IMR-90 (cell line): ENCODE data around the gene ARSH. TPM values are rescaled to one million over a fixed set of nuclear protein-coding genes. Genes with fewer than 3 reads are reported as not detected.

Experiments
- ATAC-seq: fragments of 200-7000 bp; cut with Tn5 transposase; 2 replicates; pipeline ENCODE4 v1.9.1; 2020; ENCODE audit warnings: low read depth, mild to moderate bottlenecking, moderate library complexity
- BruUV-seq: library from RNA; stranded (reverse); fragments of 400-500 nt; replicated peaks from 2 replicates; lab custom pipeline; 2021; lab: Mats Ljungman, UMichigan
- CTCF ChIA-PET: fragments of 300-600 bp; formaldehyde crosslinking; extraction: SDS; loops from one replicate; lab custom pipeline; 2021; ENCODE audit warnings: antibody characterized with exemption; lab: Yijun Ruan, JAX
- POLR2A ChIA-PET: fragments of 300-600 bp; sonication (Branson Sonifier 250); formaldehyde crosslinking; loops from one replicate; lab custom pipeline; 2022; ENCODE audit warnings: antibody characterized with exemption; ENCODE audit not compliant: unreplicated experiment; lab: Charles Lee
- DNase-seq: peaks from one replicate; pipeline ENCODE4 v3.0.0; 2013
- H2AFZ ChIP-seq: replicated peaks from 2 replicates; pipeline ENCODE3; 2013; ENCODE audit warnings: low read length, mild to moderate bottlenecking; ENCODE audit not compliant: poor library complexity
- H2AK5ac ChIP-seq: 2 replicates; pipeline ENCODE4 v1.6.1; 2013; ENCODE audit warnings: low read depth, low read length, inconsistent platforms
- H2AK9ac ChIP-seq: replicated peaks from 2 replicates; pipeline ENCODE3; 2013; ENCODE audit warnings: mild to moderate bottlenecking, low read depth, low read length, moderate library complexity; ENCODE audit not compliant: poor library complexity
- H2BK120ac ChIP-seq: 2 replicates; pipeline ENCODE4 v1.6.1; 2013; ENCODE audit warnings: low read depth, low read length, inconsistent platforms
- H2BK15ac ChIP-seq: 3 replicates; pipeline ENCODE4 v1.6.1; 2013; ENCODE audit warnings: low read depth, low read length, inconsistent platforms
- H2BK20ac ChIP-seq: 2 replicates; pipeline ENCODE4 v1.6.1; 2013; ENCODE audit warnings: low read depth, mild to moderate bottlenecking, inconsistent platforms, low read length, moderate library complexity
- H2BK5ac ChIP-seq: 2 replicates; pipeline ENCODE4 v1.6.1; 2013; ENCODE audit warnings: mild to moderate bottlenecking, low read depth, low read length, inconsistent platforms; ENCODE audit not compliant: poor library complexity, severe bottlenecking
- H3K14ac ChIP-seq: replicated peaks from 2 replicates; pipeline ENCODE4 v1.6.1; 2013; ENCODE audit warnings: low read depth, low read length, inconsistent platforms
- H3K18ac ChIP-seq: 2 replicates; pipeline ENCODE4 v1.6.1; 2013; ENCODE audit warnings: low read depth, low read length, control low read depth
- H3K23ac ChIP-seq: 2 replicates; pipeline ENCODE4 v1.6.1; 2013; ENCODE audit warnings: low read depth, low read length, inconsistent platforms
- H3K27ac ChIP-seq: 2 replicates; pipeline ENCODE4 v1.5.1; 2013; ENCODE audit warnings: mild to moderate bottlenecking, control low read depth, low read length; ENCODE audit not compliant: insufficient read depth
- H3K27me3 ChIP-seq: 2 replicates; pipeline ENCODE4 v1.6.1; 2013; ENCODE audit warnings: low read length; ENCODE audit not compliant: control insufficient read depth, insufficient read depth
- H3K36me3 ChIP-seq: 2 replicates; pipeline ENCODE4 v1.6.1; 2013; ENCODE audit warnings: low read length, mixed read lengths; ENCODE audit not compliant: control insufficient read depth, insufficient read depth
- H3K4ac ChIP-seq: 2 replicates; pipeline ENCODE4 v1.6.1; 2013; ENCODE audit warnings: low read depth, low read length, inconsistent platforms
- H3K4me1 ChIP-seq: 2 replicates; pipeline ENCODE4 v1.6.1; 2013; ENCODE audit warnings: low read length, mixed read lengths; ENCODE audit not compliant: control insufficient read depth, insufficient read depth
- H3K4me2 ChIP-seq: 2 replicates; pipeline ENCODE4 v1.6.1; 2013; ENCODE audit warnings: low read depth, mild to moderate bottlenecking, control low read depth, low read length, moderate library complexity
- H3K4me3 ChIP-seq: 2 replicates; pipeline ENCODE4 v1.5.1; 2013; ENCODE audit warnings: low read depth, mild to moderate bottlenecking, control low read depth, low read length, moderate library complexity; ENCODE audit not compliant: insufficient read depth
- H3K56ac ChIP-seq: 2 replicates; pipeline ENCODE4 v1.6.1; 2013; ENCODE audit warnings: low read length, inconsistent platforms; ENCODE audit not compliant: insufficient read depth; ENCODE audit errors: extremely low read depth
- H3K79me1 ChIP-seq, 2 experiments: 2 replicates each; pipeline ENCODE4 v1.6.1; 2013; ENCODE audit warnings: low read length in 2 of 2, inconsistent platforms in 1 of 2, low read depth in 1 of 2
- H3K9ac ChIP-seq: 2 replicates; pipeline ENCODE4 v1.6.1; 2013; ENCODE audit warnings: low read depth, low read length, control low read depth
- H3K9me1 ChIP-seq: 2 replicates; pipeline ENCODE4 v1.6.1; 2013; ENCODE audit warnings: low read length, inconsistent platforms; ENCODE audit not compliant: insufficient read depth
- H3K9me3 ChIP-seq: 2 replicates; pipeline ENCODE4 v1.6.1; 2013; ENCODE audit warnings: low read length; ENCODE audit not compliant: control insufficient read depth, insufficient read depth
- H4K20me1 ChIP-seq: 2 replicates; pipeline ENCODE4 v1.6.1; 2013; ENCODE audit warnings: low read length, inconsistent platforms; ENCODE audit not compliant: insufficient read depth
- H4K5ac ChIP-seq: 2 replicates; pipeline ENCODE4 v1.6.1; 2013; ENCODE audit warnings: mild to moderate bottlenecking, low read depth, low read length, control low read depth
- H4K8ac ChIP-seq, 2 experiments: 2 replicates each; pipeline ENCODE4 v1.6.1; 2013; ENCODE audit warnings: low read depth in 2 of 2, low read length in 2 of 2, control low read depth in 1 of 2, inconsistent platforms in 1 of 2
- H4K91ac ChIP-seq: 2 replicates; pipeline ENCODE4 v1.6.1; 2013; ENCODE audit warnings: low read depth, low read length, inconsistent platforms; ENCODE audit not compliant: insufficient read depth
- BHLHE40 ChIP-seq: fragments of 150-350 bp; IDR thresholded peaks from 2 replicates; pipeline ENCODE4 v1.6.1; 2016; ENCODE audit warnings: mild to moderate bottlenecking, low read depth, low read length
- CEBPB ChIP-seq: IDR thresholded peaks from 2 replicates; pipeline ENCODE4 v1.6.1; 2012; ENCODE audit warnings: low read depth, low read length, improper control_type of control experiment
- CHD1 ChIP-seq: IDR thresholded peaks from 2 replicates; pipeline ENCODE4 v1.6.1; 2012; ENCODE audit warnings: low read depth, low read length, improper control_type of control experiment
- CTCF ChIP-seq: conservative IDR thresholded peaks from 2 replicates; pipeline ENCODE4 v1.5.1; 2012; ENCODE audit warnings: mild to moderate bottlenecking, low read depth, low read length, improper control_type of control experiment
- ELK1 ChIP-seq: fragments of 150-350 bp; IDR thresholded peaks from 2 replicates; pipeline ENCODE4 v1.6.1; 2016; ENCODE audit warnings: low read depth, mild to moderate bottlenecking, low read length, moderate library complexity, borderline replicate concordance
- FOS ChIP-seq: fragments of 150-350 bp; IDR thresholded peaks from 2 replicates; pipeline ENCODE4 v1.6.1; 2016; ENCODE audit warnings: low read depth, low read length
- MAFK ChIP-seq: IDR thresholded peaks from 2 replicates; pipeline ENCODE4 v1.6.1; 2012; ENCODE audit warnings: low read depth, low read length, improper control_type of control experiment
- MAZ ChIP-seq: IDR thresholded peaks from 2 replicates; pipeline ENCODE4 v1.6.1; 2012; ENCODE audit warnings: low read depth, mild to moderate bottlenecking, low read length, improper control_type of control experiment, moderate library complexity, borderline replicate concordance
- MXI1 ChIP-seq: IDR thresholded peaks from 2 replicates; pipeline ENCODE4 v1.6.1; 2012; ENCODE audit warnings: low read depth, mild to moderate bottlenecking, low read length, moderate library complexity, borderline replicate concordance
- NFE2L2 ChIP-seq: fragments of 150-350 bp; IDR thresholded peaks from 2 replicates; pipeline ENCODE4 v1.6.1; 2016; ENCODE audit warnings: low read depth, mild to moderate bottlenecking, low read length
- POLR2A ChIP-seq: IDR thresholded peaks from 2 replicates; pipeline ENCODE4 v1.6.1; 2012; ENCODE audit warnings: mild to moderate bottlenecking, low read depth, low read length
- RAD21 ChIP-seq: IDR thresholded peaks from 2 replicates; pipeline ENCODE4 v1.6.1; 2012; ENCODE audit warnings: low read length, improper control_type of control experiment
- RCOR1 ChIP-seq: IDR thresholded peaks from 2 replicates; pipeline ENCODE4 v1.6.1; 2012; ENCODE audit warnings: mild to moderate bottlenecking, low read length, improper control_type of control experiment; ENCODE audit not compliant: insufficient replicate concordance
- RFX5 ChIP-seq: IDR thresholded peaks from 2 replicates; pipeline ENCODE4 v1.8.0; 2012; ENCODE audit warnings: low read depth, mild to moderate bottlenecking, low read length, moderate library complexity
- SMC3 ChIP-seq: fragments of 150-350 bp; IDR thresholded peaks from 2 replicates; pipeline ENCODE4 v1.6.1; 2016; ENCODE audit warnings: low read depth, mild to moderate bottlenecking, antibody characterized with exemption, low read length, moderate library complexity
- USF2 ChIP-seq: fragments of 150-350 bp; IDR thresholded peaks from 2 replicates; pipeline ENCODE4 v1.6.1; 2017; ENCODE audit warnings: mild to moderate bottlenecking, antibody characterized with exemption, low read length, low read depth
- WGBS, 2 experiments: methylation state at CpG; one replicate each; pipeline versions ENCODE4 v1.1.5 to v1.1.7; 2013; ENCODE audit warnings: missing lambda C conversion rate in 2 of 2; ENCODE audit not compliant: insufficient read length in 1 of 2; ENCODE audit errors: extremely low coverage in 2 of 2; 5-methylcytosine and 5-hydroxymethylcytosine counted together
- dilution Hi-C: fragments of 300-500 bp; cut with HindIII; formaldehyde crosslinking; loops from one replicate; pipeline ENCODE4 v1.14.3; 2018; ENCODE audit warnings: low sequenced_read_pairs; ENCODE audit not compliant: unreplicated experiment
- in situ Hi-C: fragments of 300-500 bp; cut with MboI; formaldehyde crosslinking; loops from 3 replicates; pipeline ENCODE4 v1.14.3; 2019; ENCODE audit warnings: low sequenced_read_pairs, inconsistent platforms, mixed read lengths
- intact Hi-C: fragments of 100-400 bp; cut with micrococcal nuclease; formaldehyde crosslinking; loops from 2 replicates; pipeline ENCODE4 v1.10.0; 2022
- polyA plus RNA-seq, 3 experiments: library from polyadenylated mRNA; depleted of rRNA; stranded (reverse); fragments of >200 nt; gene quantifications; 2 replicates each; pipeline ENCODE4 v1.2.3, GENCODE V29; 2012; ENCODE audit warnings: low replicate concordance in 1 of 3
- total RNA-seq: library from RNA; depleted of rRNA; stranded (reverse); fragments of >200 nt; gene quantifications from 2 replicates; pipeline ENCODE4 v1.2.3, GENCODE V29; 2012

The ARSH gene
- total and polyA plus RNA-seq, 2 of the 4 experiments (the other 2 are of a cell fraction), result not detected

- H2BK15ac ChIP-seq, result no peak overlapping the region
- H2AK5ac ChIP-seq, result no peak overlapping the region
- TF ChIP-seq RFX5 (no peak), RAD21 (no peak), MAFK (no peak), BHLHE40 (no peak), USF2 (no peak), POLR2A (no peak), SMC3 (no peak), CEBPB (no peak), ELK1 (no peak), CTCF (no peak), MXI1 (no peak), MAZ (no peak), CHD1 (no peak), NFE2L2 (no peak), FOS (no peak), RCOR1 (no peak)
- no CpG with 5 or more reads among the region's 2 CpGs for WGBS, 2 experiments
- H4K91ac ChIP-seq, result no peak overlapping the region
- no peak overlapping the region for H3K4me2 ChIP-seq
- DNase-seq (no peak), ATAC-seq (no peak)
- ChIA-PET CTCF (no interaction called here), POLR2A (no interaction called here)
- H3K56ac ChIP-seq, result no peak overlapping the region
- H3K4ac ChIP-seq, result no peak overlapping the region
- H4K8ac ChIP-seq, result no peak overlapping the region
- no peak overlapping the region for H3K18ac ChIP-seq
- intact Hi-C loops (no loop called here), dilution Hi-C loops (no loop called here), in situ Hi-C loops (no loop called here)
- no peak overlapping the region for H3K14ac ChIP-seq
- no peaks in the 10 kb centered on the region for H4K20me1 ChIP-seq
- no peak overlapping the region for H2AK9ac ChIP-seq
- no peaks in the 10 kb centered on the region for H3K79me1 ChIP-seq
- H3K36me3 ChIP-seq, result no peaks in the 10 kb centered on the region
- no peak overlapping the region for H2BK20ac ChIP-seq
- BruUV-seq, result no TSS peak
- H3K9me1 ChIP-seq, result no peaks in the 10 kb centered on the region
- no peak overlapping the region for H3K9ac ChIP-seq
- H3K23ac ChIP-seq, result no peak overlapping the region
- H3K9me3 ChIP-seq, result no peaks in the 10 kb centered on the region; the same call in 1 of the 2 replicates
- no peak overlapping the region for H2BK5ac ChIP-seq
- H4K5ac ChIP-seq, result no peak overlapping the region
- H2AFZ ChIP-seq, result no peak overlapping the region
- no peak overlapping the region for H3K4me3 ChIP-seq
- no peaks in the 10 kb centered on the region for H3K27me3 ChIP-seq
- no peaks in the 10 kb centered on the region for H3K4me1 ChIP-seq
- no peak overlapping the region for H2BK120ac ChIP-seq
- H3K27ac ChIP-seq, result no peak overlapping the region
Measured at GRCh38 chrX:2989565-2989964, 16.8 kb upstream of the ARSH start.
